SK-N-SH (cell line): Measurements from ENCODE around the gene SLC36A3. TPM values are rescaled to one million over a fixed set of nuclear protein-coding genes. Genes with fewer than 3 reads are reported as not detected.

ENCODE experiments used
- CTCF ChIA-PET: fragments of 300-600, 350-600 bp; formaldehyde crosslinking; extraction: SDS; loops from one replicate; lab custom pipeline; 2021; lab: Yijun Ruan, JAX
- POLR2A ChIA-PET: fragments of 350-600 bp; sonication (Branson Sonifier 250); formaldehyde crosslinking; extraction: SDS; loops from one replicate; lab custom pipeline; 2020; ENCODE audit warnings: antibody characterized with exemption, inconsistent platforms; lab: Yijun Ruan, JAX
- DNase-seq: peaks from one replicate; pipeline ENCODE4 v3.0.0; 2012
- H2AFZ ChIP-seq: fragments of 200-600 bp; sonication (generic); 2 replicates; pipeline ENCODE4 v1.8.1; 2016; ENCODE audit warnings: antibody characterized with exemption, mild to moderate bottlenecking, low read depth
- H3F3A ChIP-seq: fragments of 200-600 bp; sonication (generic); replicated peaks from 2 replicates; pipeline ENCODE3; 2016; ENCODE audit warnings: antibody characterized with exemption, mild to moderate bottlenecking; ENCODE audit not compliant: insufficient read depth
- H3K27ac ChIP-seq, 2 experiments: fragments of 200-500 bp in 1 of 2; fragments of 200-600 bp in 1 of 2; sonication (Bioruptor generic) in 1 of 2; sonication (generic), shearing (Covaris generic) in 1 of 2; 2 replicates each; pipeline versions ENCODE4 v1.5.1 to v1.6.1; 2014 to 2016; ENCODE audit warnings: low read depth in 2 of 2, inconsistent platforms in 1 of 2, low read length in 1 of 2, mild to moderate bottlenecking in 1 of 2, mixed read lengths in 1 of 2
- H3K27me3 ChIP-seq: fragments of 200-600 bp; sonication (generic), shearing (Covaris generic); 2 replicates; pipeline ENCODE4 v1.6.1; 2016; ENCODE audit warnings: mixed run types; ENCODE audit not compliant: insufficient read depth
- H3K36me3 ChIP-seq, 2 experiments: fragments of 200-500 bp in 1 of 2; fragments of 200-600 bp in 1 of 2; sonication (Bioruptor generic) in 1 of 2; sonication (generic) in 1 of 2; replicated peaks in 1 of 2; 2 replicates each; pipeline versions ENCODE3 to v1.5.1; 2014 to 2016; ENCODE audit warnings: low read length in 1 of 2, mild to moderate bottlenecking in 1 of 2; ENCODE audit not compliant: insufficient read depth in 2 of 2, control insufficient read depth in 1 of 2
- H3K4me1 ChIP-seq, 2 experiments: fragments of 200-500 bp in 1 of 2; fragments of 200-600 bp in 1 of 2; sonication (Bioruptor generic) in 1 of 2; sonication (generic), shearing (Covaris generic) in 1 of 2; 2 replicates each; pipeline versions ENCODE4 v1.5.1 to v1.6.1; 2014 to 2016; ENCODE audit warnings: low read depth in 1 of 2, low read length in 1 of 2, mixed run types in 1 of 2; ENCODE audit not compliant: insufficient read depth in 2 of 2, control insufficient read depth in 1 of 2
- H3K4me2 ChIP-seq: fragments of 200-600 bp; sonication (generic), shearing (Covaris generic); 2 replicates; pipeline ENCODE4 v1.6.1; 2017; ENCODE audit warnings: mixed run types
- H3K4me3 ChIP-seq, 2 experiments: fragments of 200-500 bp in 1 of 2; fragments of 200-600 bp in 1 of 2; sonication (Bioruptor generic) in 1 of 2; sonication (generic), shearing (Covaris generic) in 1 of 2; 2 replicates each; pipeline versions ENCODE4 v1.5.1 to v1.8.1; 2014 to 2016; ENCODE audit warnings: low read depth in 2 of 2, inconsistent platforms in 1 of 2, low read length in 1 of 2, mild to moderate bottlenecking in 1 of 2, mixed read lengths in 1 of 2, moderate library complexity in 1 of 2
- H3K79me2 ChIP-seq: fragments of 200-600 bp; sonication (generic); 2 replicates; pipeline ENCODE4 v1.8.1; 2017; ENCODE audit warnings: mild to moderate bottlenecking; ENCODE audit not compliant: insufficient read depth
- H3K9ac ChIP-seq: fragments of 200-600 bp; sonication (generic); 2 replicates; pipeline ENCODE4 v1.6.1; 2017; ENCODE audit warnings: mixed run types
- H3K9me2 ChIP-seq: fragments of 200-600 bp; sonication (generic); 2 replicates; pipeline ENCODE4 v1.6.1; 2017; ENCODE audit warnings: mixed run types
- H3K9me3 ChIP-seq: fragments of 200-600 bp; sonication (generic); 2 replicates; pipeline ENCODE4 v1.6.1; 2017; ENCODE audit warnings: mixed run types, mild to moderate bottlenecking, moderate library complexity
- H4K20me1 ChIP-seq: fragments of 200-600 bp; sonication (generic); 2 replicates; pipeline ENCODE4 v1.6.1; 2017; ENCODE audit warnings: mild to moderate bottlenecking, mixed run types; ENCODE audit not compliant: insufficient read depth
- CHD2 ChIP-seq: fragments of 150-350 bp; IDR thresholded peaks from 2 replicates; pipeline ENCODE4 v1.6.1; 2018; ENCODE audit warnings: low read length; ENCODE audit not compliant: partially characterized antibody
- FOSL2 ChIP-seq: IDR thresholded peaks from 2 replicates; pipeline ENCODE4 v1.4.0; 2012; ENCODE audit warnings: low read depth, mild to moderate bottlenecking, moderate library complexity, borderline replicate concordance
- FOXJ3 ChIP-seq: sonication (generic); formaldehyde crosslinking; IDR thresholded peaks from 2 replicates; pipeline ENCODE4 v1.5.1; 2020; ENCODE audit warnings: mild to moderate bottlenecking, missing genetic modification reagents
- JUND ChIP-seq: IDR thresholded peaks from 2 replicates; pipeline ENCODE4 v1.4.0; 2012
- MAX ChIP-seq: IDR thresholded peaks from 2 replicates; pipeline ENCODE4 v1.4.0; 2012; ENCODE audit warnings: low read depth
- NFIC ChIP-seq: IDR thresholded peaks from 2 replicates; pipeline ENCODE4 v1.4.0; 2012; ENCODE audit warnings: borderline replicate concordance
- PBX3 ChIP-seq: IDR thresholded peaks from 2 replicates; pipeline ENCODE4; 2012
- POLR2AphosphoS5 ChIP-seq: IDR thresholded peaks from 2 replicates; pipeline ENCODE4 v1.6.1; 2012; ENCODE audit warnings: low read depth, low read length
- RAD21 ChIP-seq: IDR thresholded peaks from 2 replicates; pipeline ENCODE4 v1.6.1; 2012; ENCODE audit warnings: mild to moderate bottlenecking, low read length
- RXRA ChIP-seq: IDR thresholded peaks from 2 replicates; pipeline ENCODE4 v1.4.0; 2012; ENCODE audit warnings: low read depth, mild to moderate bottlenecking, borderline replicate concordance
- SMC3 ChIP-seq: IDR thresholded peaks from 2 replicates; pipeline ENCODE4 v1.6.1; 2012; ENCODE audit warnings: low read depth, low read length, improper control_type of control experiment
- TCF12 ChIP-seq: IDR thresholded peaks from 2 replicates; pipeline ENCODE4 v1.4.0; 2012
- USF2 ChIP-seq: fragments of 150-350 bp; IDR thresholded peaks from 2 replicates; pipeline ENCODE4 v1.6.1; 2017; ENCODE audit warnings: antibody characterized with exemption, low read length, low read depth, borderline replicate concordance
- ZBTB33 ChIP-seq: IDR thresholded peaks from 2 replicates; pipeline ENCODE4 v1.4.0; 2012; ENCODE audit warnings: low read depth, borderline replicate concordance
- WGBS: methylation state at CpG from one replicate; pipeline ENCODE4 v1.1.6; 2017; ENCODE audit warnings: low lambda C conversion rate; 5-methylcytosine and 5-hydroxymethylcytosine counted together
- polyA plus RNA-seq, 3 experiments: library from polyadenylated mRNA; depleted of rRNA; stranded (reverse); fragments of >200 nt; gene quantifications; 2 replicates each; pipeline ENCODE4 v1.2.3, GENCODE V29; 2012

Gene SLC36A3
- polyA plus RNA-seq, 1 of the 3 experiments (the other 2 are of a cell fraction): not detected

- TF ChIP-seq RAD21 (no peak), TCF12 (no peak)
Observed at GRCh38 chr5:151296478-151296830, 7.1 kb downstream of the SLC36A3 start (continued).

- no peaks in the 10 kb centered on the region; a peak in 1 of 4 replicates for H3K4me1 ChIP-seq
- H3K27me3 ChIP-seq: peaks cover under 1% of the 10 kb centered on the region
- H3K27ac ChIP-seq: no peak overlapping the region
- no peaks in the 10 kb centered on the region for H3K9me2 ChIP-seq
- no peaks in the 10 kb centered on the region for H3K9me3 ChIP-seq
- no peak for TF ChIP-seq CHD2
- TF ChIP-seq MAX: no peak
- no peak for TF ChIP-seq FOXJ3 (CRISPR knock-in tag)
- no peak for TF ChIP-seq SMC3
- TF ChIP-seq POLR2AphosphoS5: no peak
- no peak for TF ChIP-seq NFIC
- TF ChIP-seq JUND: no peak
- TF ChIP-seq ZBTB33: no peak
- TF ChIP-seq PBX3: no peak
- TF ChIP-seq RXRA: no peak
- no peak for TF ChIP-seq USF2
- TF ChIP-seq FOSL2: no peak
- no peaks in the 10 kb centered on the region for H3K79me2 ChIP-seq
- H3K4me3 ChIP-seq: no peak overlapping the region
- ChIA-PET POLR2A (no interaction called here), CTCF (interaction anchor here (1.6 to 2.3 kb wide), 2 partner anchors 12 to 14 kb away, joined by 3 to 5 read pairs; no protein-coding TSS in a partner anchor)
- H3F3A ChIP-seq: no peaks in the 10 kb centered on the region
- no peak overlapping the region for H3K9ac ChIP-seq
- H3K36me3 ChIP-seq: no peaks in the 10 kb centered on the region
- WGBS: 13% methylated on average over 7 of the region's 7 CpGs
- no peak overlapping the region for H2AFZ ChIP-seq
- no peaks in the 10 kb centered on the region for H4K20me1 ChIP-seq
- DNase-seq: no peak
- H3K4me2 ChIP-seq: no peak overlapping the region
Observed at GRCh38 chr5:151295791-151296477, 7.6 kb downstream of the SLC36A3 start.
